Left lung (tissue), 10 donors: ENCODE measurements around the gene TMEM214. TPM values are rescaled to one million over a fixed set of nuclear protein-coding genes. Genes with fewer than 3 reads are reported as not detected.
A peak's percentile ranks its signal among the peaks of the same experiment; 100 is the strongest.

ENCODE experiments used
- ATAC-seq: fragments of 200-7000 bp; cut with Tn5 transposase; one replicate; pipeline ENCODE4 v1.9.1; 2020; ENCODE audit warnings: moderate library complexity
- DNase-seq, 4 donors: peaks; one replicate each; pipeline ENCODE4 v3.0.0-alpha.2; 2013 to 2020
- H3K27ac ChIP-seq, 2 donors: fragments of 200-600 bp; sonication (generic) in 1 of 2; one replicate each; pipeline versions ENCODE4 v1.5.0 to v1.8.0; 2020 to 2021
- H3K27me3 ChIP-seq, 2 donors: fragments of 200-600 bp; sonication (generic) in 1 of 2; one replicate each; pipeline versions ENCODE4 v1.5.0 to v1.8.0; 2020 to 2021
- H3K36me3 ChIP-seq, 2 donors: fragments of 200-600 bp; sonication (generic) in 1 of 2; one replicate each; pipeline versions ENCODE4 v1.5.0 to v1.8.0; 2020 to 2021
- H3K4me1 ChIP-seq, 2 donors: fragments of 200-600 bp; one replicate each; pipeline ENCODE4 v1.8.0; 2021
- H3K4me3 ChIP-seq, 2 donors: fragments of 200-600 bp; sonication (generic) in 1 of 2; one replicate each; pipeline versions ENCODE4 v1.5.0 to v1.8.0; 2020 to 2021; ENCODE audit warnings: mild to moderate bottlenecking in 1 of 2
- H3K9me3 ChIP-seq, 2 donors: fragments of 200-600 bp; sonication (generic) in 1 of 2; one replicate each; pipeline versions ENCODE4 v1.5.0 to v1.8.0; 2020 to 2021
- CTCF ChIP-seq, 2 donors: fragments of 200-600 bp; sonication (generic) in 1 of 2; IDR thresholded peaks; one replicate each; pipeline versions ENCODE4 v1.5.0 to v1.8.0; 2021; ENCODE audit warnings: antibody characterized with exemption in 2 of 2
- intact Hi-C, 2 donors: fragments of 100-400 bp; cut with DNase I; formaldehyde crosslinking; loops; one replicate each; pipeline versions ENCODE4 v1.11.2 to v1.14.2; 2022
- polyA plus RNA-seq, 6 donors: library from polyadenylated mRNA; unstranded; fragments of 120-200 nt; gene quantifications; one replicate each; pipeline ENCODE4 v1.2.1, GENCODE V29; 2013; ENCODE audit not compliant: insufficient read length in 6 of 6
- total RNA-seq, 2 donors: library from RNA; stranded (reverse); fragmentation: NEBNext Ultra II Directional; extraction: Animal tissue kit (Norgen Biotek cat#: 25700); gene quantifications; one replicate each; pipeline ENCODE4 v1.2.1, GENCODE V29; 2021
- donor health status: DM: no; HTN: yes; CAD: no.
- donor health status: DM: no; HTN: no; CAD: no.

TMEM214 gene
- total and polyA plus RNA-seq, 8 donors, result 59.8 to 105 (median 73.9) TPM

GRCh38 chr2:27025281-27025800 is 7.4 kb upstream of the TMEM214 start:
- ATAC-seq, result no peak
- Histone ChIP-seq H3K9me3 (no peaks in the 10 kb centered on the region), H3K27me3 (no peaks in the 10 kb centered on the region), H3K36me3 (peaks cover 0 to 48% of the 10 kb centered on the region in 2 donors), H3K4me1 (peaks cover 0 to 6% of the 10 kb centered on the region in 2 donors), H3K27ac (no peak overlapping the region), H3K4me3 (no peak overlapping the region)
- intact Hi-C loops, result no loop called here
- TF ChIP-seq CTCF (IDR thresholded peaks at IDR 0.05), result no peak
- DNase-seq, result no peak

- no peak overlapping the region for H3K4me3 ChIP-seq
- no peaks in the 10 kb centered on the region for H3K9me3 ChIP-seq
- ATAC-seq (no peak), DNase-seq (no peak)
- no peaks in the 10 kb centered on the region for H3K27me3 ChIP-seq
- peaks cover 0 to 48% of the 10 kb centered on the region in 2 donors for H3K36me3 ChIP-seq
- no peak for TF ChIP-seq CTCF (IDR thresholded peaks at IDR 0.05)
- H3K27ac ChIP-seq, result no peak overlapping the region
- peaks cover 0 to 5% of the 10 kb centered on the region in 2 donors for H3K4me1 ChIP-seq
- intact Hi-C loops, result no loop called here
Measured at GRCh38 chr2:27025861-27026851, 6.6 kb upstream of the TMEM214 start.

DNA sequence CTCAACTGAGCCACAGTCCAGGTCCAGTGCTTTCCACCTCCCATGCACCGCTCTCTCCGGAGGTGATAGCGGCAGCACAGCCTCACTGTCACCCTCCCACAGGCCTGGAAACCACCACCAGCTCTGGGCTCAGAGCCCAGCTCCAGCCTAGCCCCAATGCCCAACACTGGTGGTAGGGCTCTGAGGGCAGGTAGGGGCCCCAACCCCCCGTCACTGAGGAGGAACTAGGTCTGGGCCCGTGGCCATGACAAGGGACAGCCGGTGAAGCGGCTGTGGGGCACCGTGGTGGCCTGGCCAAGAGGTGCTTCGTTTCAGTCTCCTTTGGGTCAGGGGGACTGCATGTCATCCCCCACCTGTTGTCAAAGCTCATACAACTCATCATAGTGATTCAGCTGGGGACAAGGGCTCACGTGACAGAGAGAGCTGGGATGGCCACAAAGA is 5.5 kb upstream of the TMEM214 start:
- no peak overlapping the region for H3K27ac ChIP-seq
- H3K27me3 ChIP-seq, result no peaks in the 10 kb centered on the region
- DNase-seq (no peak), ATAC-seq (no peak)
- H3K9me3 ChIP-seq, result no peaks in the 10 kb centered on the region
- peaks cover 0 to 48% of the 10 kb centered on the region in 2 donors for H3K36me3 ChIP-seq
- intact Hi-C loops, result no loop called here
- no peak for TF ChIP-seq CTCF (IDR thresholded peaks at IDR 0.05)
- no peak overlapping the region for H3K4me3 ChIP-seq
- H3K4me1 ChIP-seq, result peaks cover 2 to 10% of the 10 kb centered on the region in 2 donors

DNA sequence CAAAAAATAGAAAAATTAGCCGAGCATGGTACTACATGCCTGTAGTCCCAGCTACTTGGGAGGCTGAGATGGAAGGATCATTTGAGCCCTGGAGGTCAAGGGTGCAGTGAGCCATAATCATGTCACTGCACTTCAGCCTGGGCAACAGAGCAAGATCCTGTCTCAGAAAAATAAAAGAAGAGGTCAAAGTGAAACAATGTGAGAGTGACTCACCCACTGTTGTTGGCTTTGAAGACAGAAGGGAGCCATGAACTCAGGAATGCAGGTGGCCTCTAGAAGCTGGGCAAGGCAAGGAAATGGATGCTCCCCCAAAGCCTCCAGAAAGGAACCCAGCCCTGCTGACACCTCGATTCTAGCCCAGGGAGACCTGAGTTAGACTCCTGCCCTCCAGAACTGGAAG is 3.7 kb upstream of the TMEM214 start:
- intact Hi-C loops, result no loop called here
- H3K9me3 ChIP-seq, result no peaks in the 10 kb centered on the region
- ATAC-seq, result no peak
- no peak for DNase-seq
- no peak overlapping the region for H3K4me3 ChIP-seq
- TF ChIP-seq CTCF (IDR thresholded peaks at IDR 0.05), result no peak
- H3K36me3 ChIP-seq, result peaks cover 0 to 35% of the 10 kb centered on the region in 2 donors
- H3K27me3 ChIP-seq, result no peaks in the 10 kb centered on the region
- H3K4me1 ChIP-seq, result peaks cover 11 to 18% of the 10 kb centered on the region in 2 donors
- H3K27ac ChIP-seq, result no peak overlapping the region

GRCh38 chr2:27033253-27033852 is 588 bp downstream of the TMEM214 start:
- peak overlapping the region; percentile 82 to 84 for H3K27ac ChIP-seq
- ATAC-seq, result peak; percentile 4
- H3K4me3 ChIP-seq, result peak overlapping the region; percentile 92 to 95
- no peak for DNase-seq
- peaks cover 19 to 32% of the 10 kb centered on the region in 2 donors for H3K4me1 ChIP-seq
- H3K9me3 ChIP-seq, result no peaks in the 10 kb centered on the region
- peaks cover 5 to 38% of the 10 kb centered on the region in 2 donors for H3K36me3 ChIP-seq
- intact Hi-C loops, result loop anchor here in 1 of 2 donors (10.0 kb wide), 1 partner anchor 51 kb away; the partner anchor contains the start of gene KHK
- TF ChIP-seq CTCF (IDR thresholded peaks at IDR 0.05), result no peak
- H3K27me3 ChIP-seq, result no peaks in the 10 kb centered on the region
